Hepatocyte (in vitro differentiated cells): ENCODE results near the gene SDF2. TPM values are rescaled to one million over a fixed set of nuclear protein-coding genes. Genes with fewer than 3 reads are reported as not detected.

ENCODE experiments used
- DNase-seq: peaks from one replicate; pipeline ENCODE4 v3.0.0-alpha.2; 2016; ENCODE audit warnings: low spot score
- H2AFZ ChIP-seq: fragments of 200-600 bp; sonication (generic); 2 replicates; pipeline ENCODE4 v1.6.0; 2016; ENCODE audit warnings: antibody characterized with exemption, mild to moderate bottlenecking
- H3K27ac ChIP-seq: fragments of 200-600 bp; sonication (generic); 2 replicates; pipeline ENCODE4 v1.5.1; 2016; ENCODE audit warnings: mild to moderate bottlenecking
- H3K27me3 ChIP-seq: fragments of 200-600 bp; sonication (generic); 2 replicates; pipeline ENCODE4 v1.6.1; 2016
- H3K36me3 ChIP-seq: fragments of 200-600 bp; sonication (generic); replicated peaks from 2 replicates; pipeline ENCODE4 v1.5.1; 2016; ENCODE audit warnings: low read depth; ENCODE audit not compliant: insufficient read depth
- H3K4me1 ChIP-seq: fragments of 200-600 bp; sonication (generic); 2 replicates; pipeline ENCODE4 v1.5.1; 2016; ENCODE audit warnings: mild to moderate bottlenecking, moderate library complexity; ENCODE audit not compliant: insufficient read depth
- H3K4me2 ChIP-seq: fragments of 200-600 bp; sonication (generic); 2 replicates; pipeline ENCODE4 v1.6.0; 2016
- H3K4me3 ChIP-seq: fragments of 200-600 bp; sonication (generic); 2 replicates; pipeline ENCODE4 v1.5.1; 2016; ENCODE audit warnings: mild to moderate bottlenecking
- H3K79me2 ChIP-seq: fragments of 200-600 bp; sonication (generic); 2 replicates; pipeline ENCODE4 v1.6.0; 2017; ENCODE audit warnings: mild to moderate bottlenecking
- H3K9me2 ChIP-seq: fragments of 200-600 bp; sonication (generic); replicated peaks from 2 replicates; pipeline ENCODE4 v1.6.0; 2017; ENCODE audit warnings: mild to moderate bottlenecking; ENCODE audit not compliant: insufficient read depth
- H3K9me3 ChIP-seq: fragments of 200-600 bp; sonication (generic); 2 replicates; pipeline ENCODE4 v1.5.1; 2016; ENCODE audit warnings: low read depth, mild to moderate bottlenecking
- H4K20me1 ChIP-seq: fragments of 200-600 bp; sonication (generic); 2 replicates; pipeline ENCODE4 v1.6.0; 2016; ENCODE audit warnings: mild to moderate bottlenecking; ENCODE audit not compliant: insufficient read depth, poor library complexity, severe bottlenecking
- EZH2 ChIP-seq: fragments of 200-600 bp; sonication (generic); IDR thresholded peaks from 2 replicates; pipeline ENCODE4 v1.6.1; 2016; ENCODE audit warnings: antibody characterized with exemption, mild to moderate bottlenecking, borderline replicate concordance
- EZH2phosphoT487 ChIP-seq: fragments of 200-600 bp; sonication (generic); IDR thresholded peaks from one replicate; pipeline ENCODE4 v1.6.1; 2018; ENCODE audit warnings: antibody characterized with exemption, mild to moderate bottlenecking, low read depth, moderate library complexity; ENCODE audit not compliant: unreplicated experiment, severe bottlenecking
- WGBS: methylation state at CpG from one replicate; pipeline ENCODE4 v1.1.6; 2016; ENCODE audit warnings: low lambda C conversion rate; ENCODE audit errors: missing lambda C conversion rate; 5-methylcytosine and 5-hydroxymethylcytosine counted together
- polyA plus RNA-seq: library from polyadenylated mRNA; unstranded; fragments of >200 nt; fragmentation: Nextera tagmentation; extraction: Ambion mirVana; gene quantifications from 2 replicates; pipeline ENCODE4 v1.2.1, GENCODE V29; 2016
- total RNA-seq: library from RNA; depleted of rRNA; stranded (reverse); fragments of >200 nt; gene quantifications from 2 replicates; pipeline ENCODE4 v1.2.3, GENCODE V29; 2014
- TF ChIP-seq, protein P1 (sequence below): fragments of 200-600 bp; sonication (generic); IDR thresholded peaks from 2 replicates; pipeline ENCODE4 v1.5.1; 2016; ENCODE audit warnings: antibody characterized with exemption, mild to moderate bottlenecking; ENCODE audit not compliant: poor library complexity

SDF2 gene
- total and polyA plus RNA-seq, 2 experiments from 2014 or later: 78.6 to 148 TPM

DNA sequence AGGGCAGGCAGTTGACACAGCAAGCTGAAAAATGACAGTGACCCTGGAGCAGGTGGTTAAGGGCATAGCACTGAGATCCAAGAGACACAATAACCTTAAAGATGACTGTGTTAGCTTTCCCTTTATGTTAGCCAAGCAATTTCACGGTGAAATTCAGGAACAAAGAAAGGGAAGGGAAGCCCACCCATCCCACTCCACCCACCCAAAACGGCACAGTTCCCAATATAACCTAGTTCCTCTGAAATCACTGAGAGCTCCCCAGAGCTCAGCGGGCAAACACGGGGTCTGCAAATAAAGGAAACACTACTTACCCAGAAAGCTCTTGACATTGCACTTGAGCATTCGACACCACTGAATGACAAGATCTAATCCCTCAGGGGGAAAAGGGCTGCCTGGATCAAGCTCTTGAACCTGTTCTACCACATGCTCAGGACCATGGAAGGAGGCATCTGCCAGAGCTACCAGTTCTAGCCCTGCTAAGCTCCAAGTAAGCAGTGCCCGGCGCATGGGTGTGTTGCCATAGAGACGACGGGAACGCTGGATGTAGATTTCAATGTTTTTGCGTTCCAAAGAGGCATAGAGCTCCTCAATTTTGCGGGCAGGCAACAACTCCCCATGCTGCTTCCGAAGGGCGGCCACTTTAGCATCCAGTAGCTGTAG is 27.4 kb downstream of the SDF2 start:
- Histone ChIP-seq H3K4me1 (no peaks in the 10 kb centered on the region), H4K20me1 (peaks cover 3% of the 10 kb centered on the region), H2AFZ (no peak overlapping the region), H3K27ac (no peak overlapping the region), H3K27me3 (no peaks in the 10 kb centered on the region), H3K9me3 (no peaks in the 10 kb centered on the region), H3K9me2 (no peaks in the 10 kb centered on the region), H3K79me2 (peaks cover 3% of the 10 kb centered on the region), H3K4me2 (no peak overlapping the region), H3K4me3 (no peak overlapping the region), H3K36me3 (no peaks in the 10 kb centered on the region)
- TF ChIP-seq EZH2phosphoT487 (no peak), EZH2 (no peak)
- TF ChIP-seq, protein P1, sequence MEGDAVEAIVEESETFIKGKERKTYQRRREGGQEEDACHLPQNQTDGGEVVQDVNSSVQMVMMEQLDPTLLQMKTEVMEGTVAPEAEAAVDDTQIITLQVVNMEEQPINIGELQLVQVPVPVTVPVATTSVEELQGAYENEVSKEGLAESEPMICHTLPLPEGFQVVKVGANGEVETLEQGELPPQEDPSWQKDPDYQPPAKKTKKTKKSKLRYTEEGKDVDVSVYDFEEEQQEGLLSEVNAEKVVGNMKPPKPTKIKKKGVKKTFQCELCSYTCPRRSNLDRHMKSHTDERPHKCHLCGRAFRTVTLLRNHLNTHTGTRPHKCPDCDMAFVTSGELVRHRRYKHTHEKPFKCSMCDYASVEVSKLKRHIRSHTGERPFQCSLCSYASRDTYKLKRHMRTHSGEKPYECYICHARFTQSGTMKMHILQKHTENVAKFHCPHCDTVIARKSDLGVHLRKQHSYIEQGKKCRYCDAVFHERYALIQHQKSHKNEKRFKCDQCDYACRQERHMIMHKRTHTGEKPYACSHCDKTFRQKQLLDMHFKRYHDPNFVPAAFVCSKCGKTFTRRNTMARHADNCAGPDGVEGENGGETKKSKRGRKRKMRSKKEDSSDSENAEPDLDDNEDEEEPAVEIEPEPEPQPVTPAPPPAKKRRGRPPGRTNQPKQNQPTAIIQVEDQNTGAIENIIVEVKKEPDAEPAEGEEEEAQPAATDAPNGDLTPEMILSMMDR: no peak
- no peak for DNase-seq
- WGBS: 88% methylated on average over 14 of the region's 14 CpGs

DNA sequence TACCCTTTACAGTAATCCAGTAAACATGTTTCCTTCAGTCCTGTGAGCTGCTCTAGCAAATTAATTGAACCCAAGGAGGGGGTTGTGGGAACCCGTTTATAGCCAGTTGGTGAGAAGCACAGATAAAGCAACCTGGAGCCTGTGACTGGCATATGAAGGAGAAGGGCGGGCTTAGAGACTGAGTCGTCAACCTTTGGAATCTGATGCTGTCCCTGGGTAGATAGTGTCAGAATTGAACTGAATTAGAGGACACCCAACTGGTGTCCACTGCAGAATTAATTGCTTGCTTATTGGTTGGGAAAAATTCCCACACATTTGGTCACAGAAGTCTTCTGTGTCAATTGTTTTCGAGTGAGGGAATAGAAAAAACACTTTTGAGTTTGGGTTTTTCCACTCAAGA is 34.9 kb downstream of the SDF2 start:
- Histone ChIP-seq H3K36me3 (no peaks in the 10 kb centered on the region), H3K4me2 (no peak overlapping the region), H3K27ac (no peak overlapping the region), H3K4me1 (no peaks in the 10 kb centered on the region), H4K20me1 (no peaks in the 10 kb centered on the region), H3K27me3 (no peaks in the 10 kb centered on the region), H3K9me2 (no peaks in the 10 kb centered on the region), H3K4me3 (no peak overlapping the region), H3K9me3 (no peaks in the 10 kb centered on the region), H2AFZ (no peak overlapping the region), H3K79me2 (no peaks in the 10 kb centered on the region)
- TF ChIP-seq EZH2phosphoT487 (no peak), EZH2 (no peak)
- TF ChIP-seq, protein P1: no peak
- no peak for DNase-seq
- WGBS: 92% methylated on average over 4 of the region's 4 CpGs

DNA sequence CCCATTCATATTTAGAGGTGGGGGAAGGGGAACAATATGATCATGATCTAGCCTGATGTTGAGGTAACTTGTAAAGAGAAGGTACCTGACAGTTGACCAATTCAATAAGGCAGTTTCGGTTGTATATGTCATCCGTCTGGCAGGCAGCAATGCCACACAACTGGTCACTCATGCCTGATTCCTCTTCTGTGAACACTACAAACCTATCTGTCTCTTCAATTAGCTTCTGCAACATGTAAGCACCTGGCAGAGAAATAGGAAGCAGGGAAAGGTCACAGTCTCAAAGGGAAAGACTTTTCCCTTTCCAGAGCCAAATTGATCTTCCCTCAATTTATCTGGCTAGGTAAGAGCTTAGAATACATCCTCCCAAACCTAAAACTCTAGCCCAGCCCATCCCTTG is 37.6 kb downstream of the SDF2 start:
- WGBS: 94% methylated on average over 2 of the region's 2 CpGs
- Histone ChIP-seq H4K20me1 (no peaks in the 10 kb centered on the region), H3K27ac (no peak overlapping the region), H3K4me2 (no peak overlapping the region), H3K9me3 (no peaks in the 10 kb centered on the region), H3K4me1 (no peaks in the 10 kb centered on the region), H3K79me2 (no peaks in the 10 kb centered on the region), H3K36me3 (no peaks in the 10 kb centered on the region), H3K9me2 (no peaks in the 10 kb centered on the region), H3K27me3 (no peaks in the 10 kb centered on the region), H2AFZ (no peak overlapping the region), H3K4me3 (no peak overlapping the region)
- TF ChIP-seq, protein P1: no peak
- no peak for DNase-seq

DNA sequence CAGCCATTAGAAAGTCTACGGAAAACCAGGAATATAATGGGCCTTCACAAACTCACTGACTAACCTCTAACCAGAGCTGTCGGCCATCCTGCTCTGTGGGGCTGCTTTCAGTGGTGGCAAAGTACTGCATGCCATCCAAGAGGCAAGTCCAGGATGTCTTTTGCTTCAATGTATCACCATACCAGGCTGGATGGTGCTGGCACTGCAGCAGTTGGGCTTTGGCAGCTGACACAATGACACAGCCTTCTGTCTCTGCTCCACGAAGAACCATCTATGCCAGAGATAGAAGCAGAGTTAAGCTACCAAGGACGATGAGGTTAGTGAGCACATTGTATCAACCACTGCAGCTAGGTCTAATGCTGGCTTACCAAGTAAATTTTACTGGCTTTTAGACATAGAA is 38.0 kb downstream of the SDF2 start:
- Histone ChIP-seq H3K4me3 (no peak overlapping the region), H3K36me3 (no peaks in the 10 kb centered on the region), H3K79me2 (no peaks in the 10 kb centered on the region), H3K4me1 (no peaks in the 10 kb centered on the region), H3K9me3 (no peaks in the 10 kb centered on the region), H4K20me1 (no peaks in the 10 kb centered on the region), H3K9me2 (no peaks in the 10 kb centered on the region), H3K4me2 (no peak overlapping the region), H3K27me3 (no peaks in the 10 kb centered on the region), H2AFZ (no peak overlapping the region), H3K27ac (no peak overlapping the region)
- TF ChIP-seq, protein P1: no peak
- TF ChIP-seq EZH2phosphoT487 (no peak), EZH2 (no peak)
- no peak for DNase-seq
- WGBS: 91% methylated on average over 4 of the region's 4 CpGs
